K562 (cell line): ENCODE data around the gene SPTBN5. TPM values are rescaled to one million over a fixed set of nuclear protein-coding genes. Genes with fewer than 3 reads are reported as not detected.

Experiments
- ATAC-seq: fragments of 200-7000 bp; cut with Tn5 transposase; 3 replicates; pipeline ENCODE4 v1.9.1; 2020; ENCODE audit warnings: moderate library complexity
- BruUV-seq: library from RNA; stranded (reverse); fragments of 400-500 nt; replicated peaks from 2 replicates; lab custom pipeline; 2021; lab: Mats Ljungman, UMichigan
- CTCF ChIA-PET: fragments of 300-600 bp; formaldehyde crosslinking; extraction: SDS; loops from one replicate; lab custom pipeline; 2021; ENCODE audit warnings: low intra/inter-chr PET ratio; lab: Yijun Ruan, JAX
- POLR2A ChIA-PET: fragments of 300-600, 350-650 bp; sonication (Branson Sonifier 250); formaldehyde crosslinking; extraction: SDS; loops from one replicate; lab custom pipeline; 2021; ENCODE audit warnings: antibody characterized with exemption, inconsistent platforms; lab: Yijun Ruan, JAX
- DNase-seq, 4 experiments: peaks; one replicate each; pipeline versions ENCODE4 v3.0.0 to v3.0.0-alpha.2; 2011 to 2018; ENCODE audit warnings: low spot score in 3 of 4, mixed read lengths in 3 of 4; ENCODE audit errors: extremely low read depth in 1 of 4
- FAIRE-seq: peaks from 2 replicates; lab custom pipeline; 2011; peaks lifted over from hg19 to GRCh38; lab: Jason Lieb, UNC
- H2AFZ ChIP-seq: 2 replicates; pipeline ENCODE4 v1.6.0; 2011; ENCODE audit warnings: low read depth, low read length, control low read depth, inconsistent platforms
- H3K27ac ChIP-seq: fragments of 200-600 bp; 3 replicates; pipeline ENCODE4 v1.8.0; 2011; ENCODE audit warnings: low read depth, mild to moderate bottlenecking, control low read depth, inconsistent platforms, low read length, moderate library complexity, mixed read lengths; ENCODE audit errors: extremely low read depth
- H3K27me3 ChIP-seq, 2 experiments: fragments of 300-600 bp in 1 of 2; 2 replicates in 1 of 2; 3 replicates in 1 of 2; pipeline versions ENCODE4 v1.6.0 to v1.8.0; 2011; ENCODE audit warnings: inconsistent platforms in 2 of 2, low read length in 2 of 2, mild to moderate bottlenecking in 1 of 2, mixed read lengths in 1 of 2, moderate library complexity in 1 of 2; ENCODE audit not compliant: control insufficient read depth in 2 of 2, insufficient read depth in 2 of 2
- H3K36me3 ChIP-seq: fragments of 300-600 bp; 3 replicates; pipeline ENCODE4 v1.8.0; 2011; ENCODE audit warnings: mild to moderate bottlenecking, low read length, inconsistent platforms; ENCODE audit not compliant: control insufficient read depth, insufficient read depth
- H3K4me1 ChIP-seq, 2 experiments: fragments of 200-600 bp in 1 of 2; replicated peaks in 1 of 2; 2 replicates in 1 of 2; 3 replicates in 1 of 2; pipeline versions ENCODE4 v1.5.1 to v1.8.0; 2011; ENCODE audit warnings: inconsistent platforms in 2 of 2, low read length in 2 of 2, mild to moderate bottlenecking in 1 of 2, mixed read lengths in 1 of 2, moderate library complexity in 1 of 2; ENCODE audit not compliant: control insufficient read depth in 2 of 2, insufficient read depth in 2 of 2
- H3K4me2 ChIP-seq: 2 replicates; pipeline ENCODE4 v1.6.1; 2011; ENCODE audit warnings: low read length, control low read depth, inconsistent platforms, mixed read lengths; ENCODE audit not compliant: insufficient read depth
- H3K4me3 ChIP-seq: fragments of 200-600 bp; sonication (generic), shearing (Covaris generic); 2 replicates; pipeline ENCODE4 v1.5.1; 2016; ENCODE audit warnings: control low read depth, inconsistent platforms
- H3K79me2 ChIP-seq: fragments of 200-600 bp; 3 replicates; pipeline ENCODE4 v1.8.0; 2011; ENCODE audit warnings: low read length, inconsistent platforms; ENCODE audit not compliant: control insufficient read depth, insufficient read depth
- H3K9ac ChIP-seq, 2 experiments: 2 replicates each; pipeline versions ENCODE4 v1.6.0 to v1.6.1; 2011; ENCODE audit warnings: low read depth in 2 of 2, low read length in 2 of 2, control low read depth in 1 of 2, inconsistent platforms in 1 of 2, mild to moderate bottlenecking in 1 of 2, mixed read lengths in 1 of 2; ENCODE audit not compliant: insufficient read depth in 1 of 2
- H3K9me1 ChIP-seq: one replicate; pipeline ENCODE4 v1.6.0; 2011; ENCODE audit warnings: inconsistent platforms, mild to moderate bottlenecking, low read length, moderate library complexity; ENCODE audit not compliant: control insufficient read depth, insufficient read depth
- H3K9me3 ChIP-seq: replicated peaks from 2 replicates; pipeline ENCODE4 v1.5.1; 2011; ENCODE audit warnings: low read depth, low read length, inconsistent platforms; ENCODE audit not compliant: control insufficient read depth, insufficient read depth
- H4K20me1 ChIP-seq: replicated peaks from 2 replicates; pipeline ENCODE4 v1.6.1; 2011; ENCODE audit warnings: low read length, inconsistent platforms, mixed read lengths; ENCODE audit not compliant: control insufficient read depth, insufficient read depth
- CHD1 ChIP-seq: fragments of 200-600 bp; sonication (generic); IDR thresholded peaks from one replicate; pipeline ENCODE4 v1.6.1; 2012; ENCODE audit warnings: mild to moderate bottlenecking, moderate library complexity, low read length, inconsistent platforms
- CSDE1 ChIP-seq, 2 experiments: fragments of 450-650 bp; IDR thresholded peaks; 2 replicates each; pipeline ENCODE4 v1.6.1; 2016; ENCODE audit warnings: mild to moderate bottlenecking in 1 of 2
- ZBTB11 ChIP-seq, 3 experiments: fragments of 200-800 bp in 1 of 3; fragments of 250-450 bp in 1 of 3; fragments of 450-650 bp in 1 of 3; sonication (Bioruptor Pico) in 1 of 3; sonication (Bioruptor generic) in 1 of 3; formaldehyde crosslinking in 1 of 3; IDR thresholded peaks; 2 replicates each; pipeline versions ENCODE4 v1.6.1 to v1.8.0; 2016 to 2022; ENCODE audit warnings: mild to moderate bottlenecking in 2 of 3, missing genetic modification characterization in 2 of 3, missing compliant biosample characterization in 1 of 3, moderate library complexity in 1 of 3
- ZFP36 ChIP-seq: fragments of 150-350 bp; IDR thresholded peaks from 2 replicates; pipeline ENCODE4 v1.6.1; 2018; ENCODE audit warnings: low read length, low read depth; ENCODE audit not compliant: partially characterized antibody
- WGBS: fragments of 100-300 bp; shearing (Covaris generic); methylation state at CpG from one replicate; pipeline ENCODE4 v1.1.6; 2016; ENCODE audit warnings: low coverage, mixed read lengths; ENCODE audit not compliant: insufficient coverage; ENCODE audit errors: missing lambda C conversion rate; 5-methylcytosine and 5-hydroxymethylcytosine counted together
- in situ Hi-C: fragments of 300-500 bp; cut with MboI; formaldehyde crosslinking; loops from 4 replicates; pipeline ENCODE4 v1.15.0; 2018; ENCODE audit warnings: inconsistent platforms, mixed read lengths
- intact Hi-C: fragments of 100-400 bp; cut with micrococcal nuclease; formaldehyde crosslinking; loops from 2 replicates; pipeline ENCODE4 v1.14.2; 2022
- polyA plus RNA-seq, 8 experiments: library from polyadenylated mRNA; depleted of rRNA in 4 of 8; stranded (reverse) in 5 of 8; unstranded in 3 of 8; fragments of >200 nt; fragmentation: Nextera tagmentation in 2 of 8; fragmentation: Illumina TruSeq in 1 of 8; extraction: Ambion mirVana in 2 of 8; extraction: Trizol in 1 of 8; gene quantifications; 2 replicates each; pipeline versions ENCODE4 v1.2.1 to v1.2.3, GENCODE V29; 2011 to 2014; ENCODE audit warnings: inconsistent platforms in 1 of 8, missing spikeins in 1 of 8
- total RNA-seq, 7 experiments: library from RNA; depleted of rRNA in 6 of 7; stranded (reverse); fragments of >200 nt in 6 of 7; fragmentation: Illumina TruSeq in 2 of 7; extraction: Trizol in 2 of 7; gene quantifications; 2 replicates each; pipeline versions ENCODE4 v1.2.1 to v1.2.3, GENCODE V29; 2011 to 2021; ENCODE audit warnings: low replicate concordance in 1 of 7
- TF ChIP-seq, protein P1 (sequence below): fragments of 200-800 bp; sonication (Bioruptor generic); IDR thresholded peaks from 2 replicates; pipeline ENCODE4 v1.6.1; 2017; ENCODE audit warnings: missing genetic modification characterization, missing compliant biosample characterization
- TF ChIP-seq, protein P2 (sequence below), 2 experiments: IDR thresholded peaks in 1 of 2; conservative IDR thresholded peaks in 1 of 2; 2 replicates each; pipeline ENCODE4 v1.6.1; 2016; ENCODE audit warnings: low read depth in 2 of 2, mild to moderate bottlenecking in 1 of 2, missing compliant biosample characterization in 1 of 2, missing genetic modification characterization in 1 of 2, moderate library complexity in 1 of 2
- TF ChIP-seq, protein P3 (sequence below): fragments of 250-450 bp; sonication (Bioruptor Pico); IDR thresholded peaks from 2 replicates; pipeline ENCODE4 v1.8.0; 2022; ENCODE audit warnings: inconsistent platforms, mild to moderate bottlenecking, moderate library complexity, borderline replicate concordance
- TF ChIP-seq, protein P4 (sequence below): fragments of 450-650 bp; formaldehyde crosslinking; IDR thresholded peaks from 2 replicates; pipeline ENCODE4 v1.4.0; 2020; ENCODE audit warnings: mild to moderate bottlenecking

SPTBN5 gene
- total and polyA plus RNA-seq, 9 of the 15 experiments (the other 6 are each of a cell fraction or from before 2014, with no cell fraction given): 0.02 TPM; not detected in 8

GRCh38 chr15:41934843-41935242 is 41.0 kb upstream of the SPTBN5 start:
- no TSS peak for BruUV-seq
- H4K20me1 ChIP-seq: no peaks in the 10 kb centered on the region
- no peak overlapping the region for H3K4me3 ChIP-seq
- in situ Hi-C loops: no loop called here
- FAIRE-seq (no peak), DNase-seq (peak in 1 of 4 experiments; percentile 37), ATAC-seq (peak; percentile 75)
- H3K36me3 ChIP-seq: peaks cover 4% of the 10 kb centered on the region; the same call in 2 of the 3 replicates
- H3K4me2 ChIP-seq: no peak overlapping the region
- peaks cover 3 to 13% of the 10 kb centered on the region in 2 experiments; a peak in 4 of 5 replicates for H3K4me1 ChIP-seq
- H3K9ac ChIP-seq: peak overlapping the region in 1 of 2 experiments; percentile 18; a peak in 1 of 4 replicates
- no peaks in the 10 kb centered on the region for H3K79me2 ChIP-seq
- WGBS: 51% methylated on average over 4 of the region's 4 CpGs
- ChIA-PET POLR2A (no interaction called here), CTCF (no interaction called here)
- no peaks in the 10 kb centered on the region for H3K27me3 ChIP-seq
- no peaks in the 10 kb centered on the region for H3K9me3 ChIP-seq
- H3K27ac ChIP-seq: no peak overlapping the region
- intact Hi-C loops: no loop called here
- H3K9me1 ChIP-seq: no peaks in the 10 kb centered on the region
- H2AFZ ChIP-seq: no peak overlapping the region
- no peak for TF ChIP-seq CSDE1 (IDR thresholded peaks at IDR 0.05)
- TF ChIP-seq, protein P1, sequence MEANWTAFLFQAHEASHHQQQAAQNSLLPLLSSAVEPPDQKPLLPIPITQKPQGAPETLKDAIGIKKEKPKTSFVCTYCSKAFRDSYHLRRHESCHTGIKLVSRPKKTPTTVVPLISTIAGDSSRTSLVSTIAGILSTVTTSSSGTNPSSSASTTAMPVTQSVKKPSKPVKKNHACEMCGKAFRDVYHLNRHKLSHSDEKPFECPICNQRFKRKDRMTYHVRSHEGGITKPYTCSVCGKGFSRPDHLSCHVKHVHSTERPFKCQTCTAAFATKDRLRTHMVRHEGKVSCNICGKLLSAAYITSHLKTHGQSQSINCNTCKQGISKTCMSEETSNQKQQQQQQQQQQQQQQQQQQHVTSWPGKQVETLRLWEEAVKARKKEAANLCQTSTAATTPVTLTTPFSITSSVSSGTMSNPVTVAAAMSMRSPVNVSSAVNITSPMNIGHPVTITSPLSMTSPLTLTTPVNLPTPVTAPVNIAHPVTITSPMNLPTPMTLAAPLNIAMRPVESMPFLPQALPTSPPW (CRISPR knock-in tag): peak; percentile 86
- TF ChIP-seq ZFP36: peak; percentile 87
- TF ChIP-seq, protein P2, sequence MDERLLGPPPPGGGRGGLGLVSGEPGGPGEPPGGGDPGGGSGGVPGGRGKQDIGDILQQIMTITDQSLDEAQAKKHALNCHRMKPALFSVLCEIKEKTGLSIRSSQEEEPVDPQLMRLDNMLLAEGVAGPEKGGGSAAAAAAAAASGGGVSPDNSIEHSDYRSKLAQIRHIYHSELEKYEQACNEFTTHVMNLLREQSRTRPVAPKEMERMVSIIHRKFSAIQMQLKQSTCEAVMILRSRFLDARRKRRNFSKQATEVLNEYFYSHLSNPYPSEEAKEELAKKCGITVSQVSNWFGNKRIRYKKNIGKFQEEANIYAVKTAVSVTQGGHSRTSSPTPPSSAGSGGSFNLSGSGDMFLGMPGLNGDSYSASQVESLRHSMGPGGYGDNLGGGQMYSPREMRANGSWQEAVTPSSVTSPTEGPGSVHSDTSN (CRISPR knock-in tag; IDR thresholded peaks at IDR 0.05; ENCODE audit: low read depth): no peak
- TF ChIP-seq, protein P2 (tag; conservative IDR thresholded peaks at IDR 0.05; ENCODE audit: low read depth): no peak
- TF ChIP-seq CHD1: no peak
- 0 out of 6 replicates have a peak, but pooled peaks of 1 of the 3 experiments have one; percentile 20 for TF ChIP-seq ZBTB11 (CRISPR knock-in tag; IDR thresholded peaks at IDR 0.05)
- TF ChIP-seq, protein P3, sequence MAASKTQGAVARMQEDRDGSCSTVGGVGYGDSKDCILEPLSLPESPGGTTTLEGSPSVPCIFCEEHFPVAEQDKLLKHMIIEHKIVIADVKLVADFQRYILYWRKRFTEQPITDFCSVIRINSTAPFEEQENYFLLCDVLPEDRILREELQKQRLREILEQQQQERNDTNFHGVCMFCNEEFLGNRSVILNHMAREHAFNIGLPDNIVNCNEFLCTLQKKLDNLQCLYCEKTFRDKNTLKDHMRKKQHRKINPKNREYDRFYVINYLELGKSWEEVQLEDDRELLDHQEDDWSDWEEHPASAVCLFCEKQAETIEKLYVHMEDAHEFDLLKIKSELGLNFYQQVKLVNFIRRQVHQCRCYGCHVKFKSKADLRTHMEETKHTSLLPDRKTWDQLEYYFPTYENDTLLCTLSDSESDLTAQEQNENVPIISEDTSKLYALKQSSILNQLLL (CRISPR knock-in tag): no peak
- TF ChIP-seq, protein P4, sequence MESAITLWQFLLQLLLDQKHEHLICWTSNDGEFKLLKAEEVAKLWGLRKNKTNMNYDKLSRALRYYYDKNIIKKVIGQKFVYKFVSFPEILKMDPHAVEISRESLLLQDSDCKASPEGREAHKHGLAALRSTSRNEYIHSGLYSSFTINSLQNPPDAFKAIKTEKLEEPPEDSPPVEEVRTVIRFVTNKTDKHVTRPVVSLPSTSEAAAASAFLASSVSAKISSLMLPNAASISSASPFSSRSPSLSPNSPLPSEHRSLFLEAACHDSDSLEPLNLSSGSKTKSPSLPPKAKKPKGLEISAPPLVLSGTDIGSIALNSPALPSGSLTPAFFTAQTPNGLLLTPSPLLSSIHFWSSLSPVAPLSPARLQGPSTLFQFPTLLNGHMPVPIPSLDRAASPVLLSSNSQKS (CRISPR knock-in tag): no peak
